GM21367 (cell line): ENCODE data around the gene KRTAP12-4.
"Not testable (repeated sequence)": the region's sequence is repeated elsewhere in the genome, so short reads cannot be mapped to it uniquely, and the experiment has no call there.

Experiments
- ATAC-seq: cut with Tn5 transposase; IDR thresholded peaks from one replicate; pipeline ENCODE4 v1.9.1; 2021; ENCODE audit not compliant: unreplicated experiment

The KRTAP12-4 gene, protein sequence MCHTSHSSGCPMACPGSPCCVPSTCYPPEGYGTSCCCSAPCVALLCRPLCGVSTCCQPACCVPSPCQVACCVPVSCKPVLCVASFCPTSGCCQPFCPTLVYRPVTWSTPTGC

GRCh38 chr21:44654576-44655175 lies at the start of gene KRTAP12-4:
TSS of gene KRTAP12-4 (minus strand) at chr21:44654659. CDS start at chr21:44654614, 45 bp downstream.
- no peak for ATAC-seq

DNA sequence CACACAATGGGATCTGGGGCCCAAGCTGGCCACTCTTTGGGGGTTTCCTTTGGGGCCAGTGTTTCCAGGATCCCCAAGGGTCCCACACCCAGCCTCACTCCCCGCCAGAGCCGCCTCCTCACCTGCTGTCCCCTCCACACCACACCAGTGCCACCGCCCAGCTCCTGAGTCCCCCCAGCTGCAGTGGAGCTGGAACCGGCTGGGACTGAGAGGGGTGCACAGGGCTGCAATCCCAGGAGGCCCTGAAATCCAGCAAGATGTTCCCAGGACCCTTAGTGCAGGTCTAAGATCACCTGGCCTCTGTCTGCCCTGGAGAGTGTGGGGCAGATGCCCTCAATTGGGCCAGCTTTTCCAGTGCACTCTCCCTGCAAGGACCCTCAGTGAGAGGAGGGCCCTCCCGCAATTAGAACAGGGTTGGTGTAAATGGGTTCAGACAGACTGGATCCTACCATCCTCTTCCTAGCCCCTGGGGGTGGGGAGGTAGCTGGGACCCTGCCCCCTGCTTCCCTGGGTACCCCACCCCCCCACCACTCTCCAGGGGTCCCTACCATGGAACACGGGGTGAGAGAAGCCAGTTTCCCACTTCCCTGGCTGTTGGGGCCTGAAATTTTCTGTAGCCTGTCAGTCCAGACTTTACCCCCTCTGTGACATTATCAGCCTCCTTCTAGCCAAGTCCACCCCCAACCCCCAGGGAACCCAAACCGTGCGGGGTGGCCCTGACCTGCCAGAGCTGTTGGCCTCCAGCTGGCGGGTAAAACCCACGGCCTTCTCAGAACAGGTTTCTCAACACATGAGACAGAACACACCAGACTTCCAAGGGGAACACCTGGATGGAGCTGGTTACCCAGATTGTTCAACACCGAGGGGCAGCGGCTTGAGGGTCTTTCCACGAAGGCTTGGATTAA lies 49.5 kb upstream of the KRTAP12-4 start:
- ATAC-seq = no peak

DNA sequence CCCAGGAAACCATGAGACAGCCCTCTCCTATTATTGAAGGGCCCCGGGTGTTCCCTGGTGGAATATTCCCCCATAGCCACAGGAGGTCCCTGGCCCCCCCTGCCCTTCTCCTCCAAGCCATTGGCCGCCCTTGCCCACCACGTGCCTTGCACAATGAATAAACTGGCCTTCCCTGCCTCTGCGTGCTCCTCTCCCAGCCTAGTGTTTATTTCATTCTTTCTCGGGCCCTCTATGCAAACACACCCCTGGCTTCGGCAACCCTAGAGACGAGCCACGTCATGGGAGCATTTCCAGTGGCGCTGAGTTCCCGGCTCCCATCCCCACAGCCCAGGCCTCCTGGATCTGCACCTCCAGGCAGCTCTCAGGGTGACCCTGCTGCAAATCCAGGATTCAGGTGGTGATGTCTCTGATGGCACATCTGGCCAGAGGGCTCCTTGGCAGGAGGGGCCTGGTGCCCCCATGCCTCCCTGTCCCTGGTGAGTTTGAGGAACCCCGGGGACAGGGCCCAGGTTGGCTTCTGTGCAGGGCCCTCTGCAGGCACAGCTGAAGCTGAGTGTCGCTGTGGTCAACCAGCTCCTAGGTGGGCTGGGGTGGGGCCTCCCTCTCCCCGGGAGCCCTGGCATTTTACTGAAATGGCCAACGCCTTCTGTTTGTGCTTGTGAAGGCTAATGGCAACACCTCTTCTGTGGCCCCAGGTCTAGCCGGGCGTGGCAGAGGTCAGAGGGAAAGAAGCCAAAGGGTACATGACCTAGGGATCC lies 48.7 kb upstream of the KRTAP12-4 start:
- ATAC-seq = no peak

DNA sequence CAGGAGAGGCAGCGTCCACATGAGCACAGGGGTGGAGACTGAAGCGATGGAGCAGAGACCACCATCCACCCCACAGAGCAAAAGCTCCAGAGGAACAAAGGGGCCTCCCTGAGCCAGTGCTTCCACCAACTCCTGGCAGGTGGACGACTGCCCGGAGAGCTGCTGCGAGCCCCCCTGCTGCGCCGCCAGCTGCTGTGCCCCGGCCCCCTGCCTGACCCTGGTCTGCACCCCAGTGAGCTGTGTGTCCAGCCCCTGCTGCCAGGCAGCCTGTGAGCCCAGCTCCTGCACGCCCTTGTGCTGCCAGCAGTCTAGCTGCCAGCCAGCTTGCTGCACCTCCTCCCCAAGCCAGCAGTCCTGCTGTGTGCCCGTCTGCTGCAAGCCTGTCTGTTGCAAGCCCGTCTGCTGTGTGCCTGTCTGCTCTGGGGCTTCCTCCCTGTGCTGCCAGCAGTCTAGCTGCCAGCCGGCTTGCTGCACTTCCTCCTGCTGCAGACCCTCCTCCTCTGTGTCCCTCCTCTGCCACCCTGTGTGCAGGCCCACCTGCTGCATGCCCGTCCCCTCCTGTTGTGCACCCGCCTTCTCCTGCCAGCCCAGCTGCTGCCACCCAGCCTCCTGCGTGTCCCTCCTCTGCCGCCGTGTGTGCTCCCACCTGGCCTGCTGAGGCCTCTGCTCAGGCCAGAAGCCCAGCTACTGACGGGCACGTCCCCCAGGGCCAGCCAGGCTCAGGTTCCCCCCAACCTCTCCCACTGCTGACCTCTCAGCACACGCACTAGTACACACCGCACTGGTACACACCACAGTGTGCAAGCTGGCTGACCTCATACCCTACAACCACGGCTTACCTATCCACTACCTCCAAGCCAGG lies 47.9 kb upstream of the KRTAP12-4 start:
- no peak for ATAC-seq

DNA sequence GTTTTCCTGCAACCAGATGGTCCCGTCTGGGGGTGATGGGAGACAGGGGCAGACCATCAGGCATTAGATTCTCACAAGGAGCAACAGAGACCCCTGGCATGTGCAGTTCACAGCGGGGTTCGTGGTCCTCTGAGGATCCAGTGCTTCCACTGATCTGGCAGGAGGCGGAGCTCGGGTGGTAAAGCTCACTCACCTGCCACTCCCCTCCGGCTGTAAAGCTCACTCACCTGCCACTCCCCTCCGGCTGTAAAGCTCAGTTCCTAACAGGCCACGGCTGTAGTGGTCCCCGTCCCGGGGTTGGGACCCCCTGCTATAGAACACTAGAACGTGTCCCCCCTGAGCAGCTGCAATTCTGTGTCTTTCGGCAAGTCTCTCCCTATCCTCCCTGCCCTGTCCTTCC lies 47.1 kb upstream of the KRTAP12-4 start:
- ATAC-seq = no peak

GRCh38 chr21:44701023-44701400 lies 46.6 kb upstream of the KRTAP12-4 start:
- no peak for ATAC-seq

DNA sequence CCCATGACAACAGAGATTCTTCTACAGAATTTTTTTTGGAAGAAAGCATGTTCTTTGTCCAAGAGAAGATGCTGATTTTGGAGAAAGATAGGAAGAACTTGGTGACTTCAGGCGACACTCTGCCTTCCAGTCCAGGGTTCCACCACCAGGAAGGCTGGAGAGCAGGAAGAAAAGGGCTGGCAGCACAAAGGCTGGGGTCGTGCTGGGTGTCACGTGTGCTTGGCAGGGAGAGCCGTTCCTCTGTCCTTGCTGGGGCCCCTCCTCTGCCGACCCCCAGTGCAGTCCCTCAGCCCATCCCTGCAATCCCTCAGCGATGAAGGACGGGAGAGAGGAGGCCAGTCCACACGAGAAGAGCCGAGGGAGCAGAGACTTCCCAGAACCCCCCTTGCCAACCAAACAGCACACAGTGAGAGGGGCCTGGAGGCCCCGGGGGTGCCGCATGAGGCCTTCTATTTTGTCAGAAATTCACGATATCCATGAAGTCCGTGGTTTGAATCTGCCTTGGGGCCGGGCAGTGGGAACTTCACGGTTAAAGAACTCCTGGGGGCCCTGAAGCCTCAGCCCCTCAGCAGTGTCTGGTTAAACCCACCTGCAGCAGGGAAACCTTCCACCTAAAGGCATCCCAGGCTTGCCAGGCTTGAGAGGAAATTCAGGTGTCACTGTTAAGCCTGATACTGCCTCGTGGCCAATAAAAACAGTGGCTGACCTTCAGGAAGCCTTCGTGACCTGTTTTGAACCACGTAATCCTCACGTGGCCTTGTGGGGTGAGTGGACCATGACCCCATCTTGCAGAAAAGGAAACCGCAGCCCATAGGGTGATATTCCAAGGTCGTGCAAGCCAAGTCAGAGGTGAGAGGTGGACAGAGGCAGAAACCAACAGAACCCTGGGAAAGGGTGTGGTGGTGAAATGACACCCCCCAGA lies 45.9 kb upstream of the KRTAP12-4 start:
- no peak for ATAC-seq

GRCh38 chr21:44699502-44700001 lies 45.1 kb upstream of the KRTAP12-4 start:
- ATAC-seq = no peak

DNA sequence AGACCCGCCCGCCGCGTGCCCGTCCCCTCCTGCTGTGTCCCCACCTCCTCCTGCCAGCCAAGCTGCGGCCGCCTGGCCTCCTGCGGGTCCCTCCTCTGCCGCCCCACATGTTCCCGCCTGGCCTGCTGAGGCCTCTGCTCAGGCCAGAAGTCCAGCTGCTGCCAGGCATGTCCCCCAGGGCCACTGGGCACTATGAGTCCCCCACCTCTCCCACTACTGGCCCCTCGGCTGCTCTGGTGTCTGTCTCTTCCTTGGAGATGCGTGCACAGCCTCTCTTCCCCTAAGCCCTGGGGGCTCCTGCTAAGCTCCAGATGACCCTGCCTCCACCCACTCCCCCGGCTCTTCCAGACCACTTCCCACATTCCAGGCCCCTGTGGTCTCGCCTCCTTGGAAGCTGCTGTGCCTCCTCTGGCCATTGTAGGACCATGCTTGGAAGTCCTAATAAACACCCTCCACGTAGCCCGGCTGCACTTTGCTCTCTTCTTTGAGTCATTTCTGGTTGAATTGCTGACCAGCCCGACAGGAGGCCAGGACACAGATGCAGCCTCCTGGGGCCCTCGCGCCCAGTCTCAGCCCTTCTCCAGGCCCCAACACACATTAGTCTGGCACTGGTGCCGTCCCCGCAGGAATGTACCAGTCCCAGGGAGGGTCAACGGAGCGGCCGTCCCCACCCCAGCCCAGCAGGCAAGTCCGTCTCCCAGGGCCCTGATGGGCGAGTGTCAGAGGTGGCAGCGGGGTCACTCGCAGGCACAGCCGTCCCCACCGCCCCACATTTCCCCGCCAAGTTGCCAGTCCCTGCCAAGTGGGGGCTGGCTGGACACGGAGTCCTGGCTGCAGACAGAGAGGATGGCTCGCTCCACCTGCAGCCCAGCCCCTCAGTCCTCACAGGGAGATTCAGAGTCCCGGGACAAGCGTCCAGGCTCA lies 43.6 kb upstream of the KRTAP12-4 start:
- no peak for ATAC-seq

DNA sequence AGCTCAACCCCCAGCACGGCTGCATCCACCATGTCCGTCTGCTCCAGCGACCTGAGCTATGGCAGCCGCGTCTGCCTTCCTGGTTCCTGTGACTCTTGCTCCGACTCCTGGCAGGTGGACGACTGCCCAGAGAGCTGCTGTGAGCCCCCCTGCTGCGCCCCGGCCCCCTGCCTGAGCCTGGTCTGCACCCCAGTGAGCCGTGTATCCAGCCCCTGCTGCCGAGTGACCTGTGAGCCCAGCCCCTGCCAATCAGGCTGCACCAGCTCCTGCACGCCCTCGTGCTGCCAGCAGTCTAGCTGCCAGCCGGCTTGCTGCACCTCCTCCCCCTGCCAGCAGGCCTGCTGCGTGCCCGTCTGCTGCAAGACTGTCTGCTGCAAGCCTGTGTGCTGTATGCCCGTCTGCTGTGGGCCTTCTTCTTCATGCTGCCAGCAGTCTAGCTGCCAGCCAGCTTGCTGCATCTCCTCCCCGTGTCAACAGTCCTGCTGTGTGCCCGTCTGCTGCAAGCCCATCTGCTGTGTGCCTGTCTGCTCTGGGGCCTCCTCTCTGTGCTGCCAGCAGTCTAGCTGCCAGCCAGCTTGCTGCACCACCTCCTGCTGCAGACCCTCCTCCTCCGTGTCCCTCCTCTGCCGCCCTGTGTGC lies 42.8 kb upstream of the KRTAP12-4 start, which contains the start of gene KRTAP10-12:
TSS of gene KRTAP10-12 (plus strand) at position 1 of the 639 bp plus-strand sequence. CDS start at position 31, 30 bp downstream.
- not testable (repeated sequence) for ATAC-seq

DNA sequence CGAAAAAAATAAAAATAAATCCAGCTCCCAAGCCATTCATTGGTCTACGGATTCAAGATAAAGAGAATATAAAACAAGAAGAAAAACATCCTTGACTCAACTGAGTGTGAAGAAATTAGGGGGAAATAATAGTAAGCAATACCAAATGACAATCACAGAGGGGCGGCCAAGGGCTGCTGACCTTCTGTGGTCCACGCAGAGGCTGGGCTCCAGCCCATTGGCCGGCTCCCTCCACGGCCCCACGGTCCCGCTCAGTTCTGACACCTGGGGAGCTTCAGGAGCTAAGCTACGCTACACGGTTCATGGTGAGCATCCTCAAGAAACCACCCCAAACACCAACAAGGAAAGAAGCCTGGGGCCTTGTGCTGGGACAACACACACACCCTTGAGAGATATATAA lies 42.1 kb upstream of the KRTAP12-4 start:
- ATAC-seq = no peak

DNA sequence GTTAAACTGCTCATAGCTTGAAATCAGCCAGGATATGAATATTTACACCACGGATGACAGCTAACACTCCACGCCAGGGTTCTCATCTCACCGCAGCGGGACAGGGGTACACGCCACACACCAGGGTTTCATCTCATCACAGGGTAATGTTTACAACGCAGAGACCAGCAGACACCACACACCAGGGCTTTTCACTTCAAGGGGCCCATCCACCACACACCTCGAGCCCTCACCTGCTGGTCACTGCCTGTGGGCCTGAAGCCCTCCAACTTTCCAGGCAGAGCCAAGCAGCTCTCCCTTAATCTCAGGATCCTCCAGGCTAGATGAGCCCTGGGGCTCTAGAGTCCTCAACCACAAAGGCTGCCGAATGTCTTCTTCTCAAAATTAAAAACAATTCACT lies 41.2 kb upstream of the KRTAP12-4 start:
- no peak for ATAC-seq

- no peak for ATAC-seq
Observed at GRCh38 chr21:44695184-44695583, 40.7 kb upstream of the KRTAP12-4 start.

DNA sequence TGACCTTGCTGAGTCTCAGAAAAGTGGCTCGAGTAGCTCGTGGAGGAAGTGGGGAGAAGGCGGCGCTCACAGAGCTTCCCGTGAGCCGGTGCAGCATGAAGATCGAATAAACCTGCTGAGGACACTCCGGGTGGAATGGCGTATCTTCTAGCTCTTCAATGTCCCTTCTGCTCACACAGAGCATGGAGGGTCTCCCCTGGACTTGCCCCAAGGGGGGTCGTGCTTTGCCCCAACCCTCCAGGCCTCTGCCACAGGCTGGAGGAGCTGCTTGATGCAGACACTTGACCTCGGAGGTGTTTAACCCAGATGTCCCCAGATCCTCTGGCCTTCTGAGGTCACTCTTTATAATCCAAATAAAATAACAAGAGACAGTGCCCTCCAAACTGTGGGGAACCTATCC lies 40.3 kb upstream of the KRTAP12-4 start:
- ATAC-seq = no peak

- no peak for ATAC-seq
Observed at GRCh38 chr21:44692798-44693512, 38.5 kb upstream of the KRTAP12-4 start.

- ATAC-seq = no peak
Observed at GRCh38 chr21:44691686-44692085, 37.2 kb upstream of the KRTAP12-4 start.

DNA sequence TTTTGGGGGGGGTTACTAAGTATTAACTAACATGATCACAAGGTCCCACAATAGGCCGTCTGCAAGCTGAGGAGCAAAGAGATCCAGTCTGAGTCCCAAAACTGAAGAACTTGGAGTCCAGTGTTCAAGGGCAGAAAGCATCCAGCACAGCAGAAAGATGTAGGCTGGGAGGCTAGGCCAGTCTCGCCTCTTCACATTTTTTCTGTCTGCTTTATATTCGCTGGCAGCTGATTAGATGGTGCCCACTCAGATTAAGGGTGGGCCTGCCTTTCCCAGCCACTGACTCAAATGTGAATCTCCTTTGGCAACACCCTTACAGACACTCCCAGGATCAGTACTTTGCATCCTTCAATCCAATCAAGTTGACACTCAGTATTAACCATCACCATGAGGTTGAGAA lies 35.3 kb upstream of the KRTAP12-4 start:
- not testable (repeated sequence) for ATAC-seq
